GM12878 (cell line): ENCODE results near the gene TPCN2. TPM values are rescaled to one million over a fixed set of nuclear protein-coding genes. Genes with fewer than 3 reads are reported as not detected.

Experiments used
- ATAC-seq: fragments of 200-7000 bp; cut with Tn5 transposase; 3 replicates; pipeline ENCODE4 v1.9.1; 2020; ENCODE audit warnings: mild to moderate bottlenecking, moderate library complexity
- BruUV-seq: library from RNA; stranded (reverse); fragments of 400-500 nt; replicated peaks from 2 replicates; lab custom pipeline; 2021; lab: Mats Ljungman, UMichigan
- CTCF ChIA-PET: fragments of 300-600 bp; sonication (Branson Sonifier 250); formaldehyde crosslinking; extraction: SDS; loops from one replicate; lab custom pipeline; 2021; ENCODE audit warnings: inconsistent platforms; lab: Yijun Ruan, JAX
- POLR2A ChIA-PET: fragments of 350-600 bp; formaldehyde crosslinking; extraction: SDS; loops from one replicate; lab custom pipeline; 2021; ENCODE audit warnings: inconsistent platforms; lab: Charles Lee
- RAD21 ChIA-PET: fragments of 300-600 bp; sonication (Branson Sonifier 250); formaldehyde crosslinking; loops from one replicate; lab custom pipeline; 2023; ENCODE audit warnings: antibody characterized with exemption; ENCODE audit not compliant: unreplicated experiment; lab: Charles Lee
- SMC1A ChIA-PET: fragments of 300-600 bp; sonication (Branson Sonifier 250); formaldehyde crosslinking; loops from one replicate; lab custom pipeline; 2023; ENCODE audit not compliant: unreplicated experiment, uncharacterized antibody; lab: Charles Lee
- DNase-seq: peaks from one replicate; pipeline ENCODE4 v3.0.0-alpha.2; 2011; ENCODE audit warnings: low read depth, low spot score
- FAIRE-seq: peaks from 3 replicates; lab custom pipeline; 2011; peaks lifted over from hg19 to GRCh38; lab: Jason Lieb, UNC
- H2AFZ ChIP-seq: 2 replicates; pipeline ENCODE4 v1.6.0; 2011; ENCODE audit warnings: low read depth, low read length, control low read depth; ENCODE audit not compliant: control insufficient read depth
- H3K27ac ChIP-seq: 2 replicates; pipeline ENCODE4 v1.5.1; 2011; ENCODE audit warnings: control low read depth; ENCODE audit not compliant: control insufficient read depth, insufficient read depth
- H3K27me3 ChIP-seq, 2 experiments: replicated peaks in 1 of 2; 2 replicates each; pipeline versions ENCODE4 v1.6.0 to v1.6.1; 2011; ENCODE audit warnings: low read length in 1 of 2; ENCODE audit not compliant: control insufficient read depth in 2 of 2, insufficient read depth in 2 of 2
- H3K36me3 ChIP-seq, 2 experiments: 2 replicates each; pipeline ENCODE4 v1.5.1; 2011; ENCODE audit warnings: low read length in 1 of 2; ENCODE audit not compliant: control insufficient read depth in 2 of 2, insufficient read depth in 2 of 2
- H3K4me1 ChIP-seq: 2 replicates; pipeline ENCODE4 v1.6.1; 2011; ENCODE audit warnings: mild to moderate bottlenecking, low read length, moderate library complexity, mixed read lengths; ENCODE audit not compliant: control insufficient read depth, insufficient read depth
- H3K4me2 ChIP-seq: 2 replicates; pipeline ENCODE4 v1.6.0; 2011; ENCODE audit warnings: control low read depth; ENCODE audit not compliant: control insufficient read depth, insufficient read depth
- H3K4me3 ChIP-seq: fragments of 200-600 bp; sonication (generic); 2 replicates; pipeline ENCODE4 v1.5.1; 2016
- H3K79me2 ChIP-seq: 2 replicates; pipeline ENCODE4 v1.6.0; 2011; ENCODE audit warnings: low read length; ENCODE audit not compliant: control insufficient read depth, insufficient read depth
- H3K9ac ChIP-seq: 2 replicates; pipeline ENCODE4 v1.8.0; 2011; ENCODE audit warnings: low read length, control low read depth, mixed read lengths; ENCODE audit not compliant: control insufficient read depth, insufficient read depth
- H3K9me3 ChIP-seq: replicated peaks from 3 replicates; pipeline ENCODE4 v1.5.1; 2011; ENCODE audit warnings: mild to moderate bottlenecking, low read length; ENCODE audit not compliant: control insufficient read depth, insufficient read depth
- H4K20me1 ChIP-seq: 2 replicates; pipeline ENCODE4 v1.6.0; 2011; ENCODE audit not compliant: control insufficient read depth, insufficient read depth
- ESRRA ChIP-seq: IDR thresholded peaks from 2 replicates; pipeline ENCODE4 v1.6.1; 2012; ENCODE audit warnings: mild to moderate bottlenecking, low read length, improper control_type of control experiment
- HDAC2 ChIP-seq: fragments of 200-600 bp; sonication (generic); IDR thresholded peaks from 2 replicates; pipeline ENCODE4 v1.6.1; 2017
- IKZF1 ChIP-seq: fragments of 450-650 bp; conservative IDR thresholded peaks from 2 replicates; pipeline ENCODE4 v1.6.1; 2017; ENCODE audit warnings: antibody characterized with exemption, mild to moderate bottlenecking
- IRF5 ChIP-seq: fragments of 450-650 bp; IDR thresholded peaks from 2 replicates; pipeline ENCODE4 v1.6.1; 2017; ENCODE audit warnings: borderline replicate concordance
- MEF2B ChIP-seq: fragments of 450-650 bp; IDR thresholded peaks from 2 replicates; pipeline ENCODE4 v1.6.1; 2018; ENCODE audit warnings: mild to moderate bottlenecking, moderate library complexity; ENCODE audit not compliant: partially characterized antibody, poor library complexity, severe bottlenecking
- MLLT1 ChIP-seq: fragments of 450-650 bp; IDR thresholded peaks from 2 replicates; pipeline ENCODE4 v1.6.1; 2016; ENCODE audit warnings: mild to moderate bottlenecking
- MXI1 ChIP-seq: fragments of 150-350 bp; IDR thresholded peaks from 2 replicates; pipeline ENCODE4 v1.6.1; 2011; ENCODE audit warnings: low read depth, mild to moderate bottlenecking, inconsistent platforms, low read length, improper control_type of control experiment
- PAX8 ChIP-seq: fragments of 450-650 bp; IDR thresholded peaks from 2 replicates; pipeline ENCODE4 v1.6.1; 2017; ENCODE audit warnings: mild to moderate bottlenecking, moderate library complexity
- PBX3 ChIP-seq: IDR thresholded peaks from 2 replicates; pipeline ENCODE4 v1.6.1; 2011; ENCODE audit warnings: mild to moderate bottlenecking, low read depth, low read length, moderate library complexity; ENCODE audit not compliant: insufficient replicate concordance
- POLR2A ChIP-seq: IDR thresholded peaks from 2 replicates; pipeline ENCODE4 v1.6.1; 2011; ENCODE audit warnings: low read depth, mild to moderate bottlenecking, low read length
- POLR2AphosphoS5 ChIP-seq: IDR thresholded peaks from 2 replicates; pipeline ENCODE4 v1.6.1; 2011; ENCODE audit warnings: mild to moderate bottlenecking, low read length, inconsistent platforms
- RELA ChIP-seq: fragments of 450-650 bp; IDR thresholded peaks from 2 replicates; pipeline ENCODE4 v1.8.0; 2014; ENCODE audit warnings: borderline replicate concordance; ENCODE audit not compliant: partially characterized antibody
- SMAD5 ChIP-seq: IDR thresholded peaks from 2 replicates; pipeline ENCODE4 v1.6.1; 2016; ENCODE audit warnings: antibody characterized with exemption, low read depth
- SMARCA5 ChIP-seq: fragments of 450-650 bp; IDR thresholded peaks from 2 replicates; pipeline ENCODE4 v1.6.1; 2017; ENCODE audit warnings: mild to moderate bottlenecking
- SUPT20H ChIP-seq: IDR thresholded peaks from 2 replicates; pipeline ENCODE4 v1.6.1; 2011; ENCODE audit warnings: low read depth, mild to moderate bottlenecking, low read length, moderate library complexity, borderline replicate concordance; ENCODE audit not compliant: control insufficient read depth
- ZNF207 ChIP-seq: fragments of 450-650 bp; IDR thresholded peaks from 2 replicates; pipeline ENCODE4 v1.6.1; 2014; ENCODE audit warnings: antibody characterized with exemption, mild to moderate bottlenecking, borderline replicate concordance
- ZNF687 ChIP-seq: fragments of 450-650 bp; IDR thresholded peaks from 2 replicates; pipeline ENCODE4 v1.6.1; 2017; ENCODE audit warnings: mild to moderate bottlenecking, moderate library complexity
- WGBS: methylation state at CpG from one replicate; pipeline ENCODE4 v1.1.6; 2016; ENCODE audit warnings: low lambda C conversion rate; ENCODE audit not compliant: insufficient replicate concordance, insufficient coverage; ENCODE audit errors: missing lambda C conversion rate; 5-methylcytosine and 5-hydroxymethylcytosine counted together
- in situ Hi-C: fragments of 300-500 bp; cut with MboI; formaldehyde crosslinking; loops from 9 replicates; pipeline ENCODE4 v1.14.3; 2018; ENCODE audit warnings: mixed read lengths
- intact Hi-C: fragments of 100-400 bp; cut with micrococcal nuclease; formaldehyde crosslinking; loops from one replicate; pipeline ENCODE4 v1.14.2; 2022; ENCODE audit not compliant: unreplicated experiment
- polyA plus RNA-seq, 11 experiments: library from polyadenylated mRNA; depleted of rRNA in 4 of 11; unstranded in 6 of 11; stranded (reverse) in 5 of 11; fragments of >200 nt; fragmentation: Nextera tagmentation in 4 of 11; fragmentation: Illumina TruSeq in 1 of 11; extraction: Ambion mirVana in 4 of 11; extraction: Trizol in 1 of 11; gene quantifications; 1 replicate in 1 of 11; 2 replicates in 10 of 11; pipeline versions ENCODE4 v1.2.1 to v1.2.3, GENCODE V29; 2011 to 2016; ENCODE audit warnings: inconsistent platforms in 2 of 11, missing spikeins in 2 of 11, low read depth in 1 of 11
- total RNA-seq, 4 experiments: library from RNA; depleted of rRNA in 3 of 4; stranded (reverse); fragments of >200 nt in 3 of 4; fragmentation: Illumina TruSeq in 1 of 4; extraction: Trizol in 1 of 4; gene quantifications; 2 replicates each; pipeline versions ENCODE4 v1.2.1 to v1.2.3, GENCODE V29; 2013 to 2021

TPCN2 gene
- total and polyA plus RNA-seq, 10 of the 15 experiments (the other 5 are each of a cell fraction or from before 2014, with no cell fraction given), result 1.7 to 18.4 (median 8.4) TPM

GRCh38 chr11:69156235-69156639 lies 107.5 kb downstream of the TPCN2 start:
- DNase-seq, result no peak
- Histone ChIP-seq H3K4me3 (peak overlapping the region; percentile 57; the same call in 1 of the 2 replicates), H3K27me3 (no peaks in the 10 kb centered on the region), H3K4me1 (peaks cover 32% of the 10 kb centered on the region), H3K9me3 (no peaks in the 10 kb centered on the region; the same call in 2 of the 3 replicates), H3K79me2 (peaks cover 5% of the 10 kb centered on the region), H4K20me1 (no peaks in the 10 kb centered on the region), H2AFZ (no peak overlapping the region; the same call in 1 of the 2 replicates), H3K9ac (peak overlapping the region; percentile 55), H3K36me3 (no peaks in the 10 kb centered on the region), H3K4me2 (peak overlapping the region; percentile 79), H3K27ac (peak overlapping the region; percentile 76)
- BruUV-seq, result TSS peak; percentile 86
- peak; percentile 10 for ATAC-seq
- in situ Hi-C loops (no loop called here), intact Hi-C loops (no loop called here)
- FAIRE-seq, result no peak
- WGBS, result 36% methylated on average over 13 of the region's 13 CpGs
- ChIA-PET RAD21 (interaction anchor here (0.9 to 2.9 kb wide), 10 partner anchors 10 to 486 kb away, joined by 3 to 27 read pairs (median 6); no protein-coding TSS in a partner anchor), CTCF (interaction anchor here (1.0 to 2.7 kb wide), 7 partner anchors 10 to 515 kb away, joined by 3 to 11 read pairs (median 6); no protein-coding TSS in a partner anchor), SMC1A (interaction anchor here (0.7 to 5.5 kb wide), 16 partner anchors 10 to 141 kb away, joined by 3 to 35 read pairs (median 3); no protein-coding TSS in a partner anchor), POLR2A (interaction anchor here (0.5 to 3.3 kb wide), 11 partner anchors 10 to 696 kb away, joined by 3 to 32 read pairs (median 5); partner anchors contain the start of gene PPP6R3)
- TF ChIP-seq ESRRA, result no peak
- TF ChIP-seq SMARCA5, result 0 out of 2 replicates have a peak, but pooled peaks have one; percentile 1
- TF ChIP-seq RELA, result no peak
- TF ChIP-seq IRF5, result no peak
- TF ChIP-seq MEF2B, result no peak
- no peak for TF ChIP-seq ZNF207
- TF ChIP-seq IKZF1, result 0 out of 2 replicates have a peak, but pooled peaks have one; percentile 3
- no peak for TF ChIP-seq PAX8
- TF ChIP-seq SMAD5, result no peak
- peak; percentile 78 for TF ChIP-seq POLR2AphosphoS5
- peak; percentile 75 for TF ChIP-seq MLLT1
- TF ChIP-seq HDAC2, result no peak
- no peak for TF ChIP-seq PBX3
- TF ChIP-seq POLR2A, result peak; percentile 30; the same call in 1 of the 2 replicates
- TF ChIP-seq SUPT20H, result no peak
- TF ChIP-seq ZNF687, result no peak
- no peak for TF ChIP-seq MXI1
